H1 (cell line): ENCODE data around the gene RUSF1. TPM values are rescaled to one million over a fixed set of nuclear protein-coding genes. Genes with fewer than 3 reads are reported as not detected.

Experiments
- CTCF ChIA-PET: fragments of 300-600 bp; sonication (Branson Sonifier 250); formaldehyde crosslinking; loops from one replicate; lab custom pipeline; 2021; ENCODE audit not compliant: partially characterized antibody; lab: Charles Lee
- POLR2A ChIA-PET: fragments of 300-600 bp; sonication (Branson Sonifier 250); formaldehyde crosslinking; loops from one replicate; lab custom pipeline; 2021; ENCODE audit warnings: inconsistent platforms; ENCODE audit not compliant: partially characterized antibody; lab: Charles Lee
- DNase-seq, 2 experiments: peaks; one replicate each; pipeline versions ENCODE4 v3.0.0 to v3.0.0-alpha.2; 2010 to 2022; ENCODE audit warnings: low spot score in 2 of 2, low read depth in 1 of 2, mixed read lengths in 1 of 2
- FAIRE-seq: peaks from 2 replicates; lab custom pipeline; 2011; peaks lifted over from hg19 to GRCh38; lab: Jason Lieb, UNC
- H2AFZ ChIP-seq: 2 replicates; pipeline ENCODE4 v1.8.1; 2012; ENCODE audit warnings: low read length, inconsistent platforms
- H2AK5ac ChIP-seq: 2 replicates; pipeline ENCODE4 v1.6.1; 2013; ENCODE audit warnings: low read depth, low read length
- H2BK120ac ChIP-seq: replicated peaks from 2 replicates; pipeline ENCODE3; 2013; ENCODE audit warnings: low read depth, low read length, inconsistent platforms
- H2BK12ac ChIP-seq: 2 replicates; pipeline ENCODE4 v1.6.1; 2013; ENCODE audit warnings: low read depth, low read length
- H2BK15ac ChIP-seq: 2 replicates; pipeline ENCODE4 v1.6.1; 2013; ENCODE audit warnings: low read length
- H2BK20ac ChIP-seq: 2 replicates; pipeline ENCODE4 v1.6.1; 2013; ENCODE audit warnings: low read length
- H2BK5ac ChIP-seq: 2 replicates; pipeline ENCODE4 v1.6.1; 2013; ENCODE audit warnings: low read depth, low read length
- H3K14ac ChIP-seq: 2 replicates; pipeline ENCODE4 v1.6.1; 2013; ENCODE audit warnings: inconsistent platforms; ENCODE audit not compliant: insufficient read length
- H3K18ac ChIP-seq: 2 replicates; pipeline ENCODE4 v1.6.1; 2013; ENCODE audit warnings: low read length; ENCODE audit errors: extremely low read depth
- H3K23ac ChIP-seq: 2 replicates; pipeline ENCODE4 v1.6.1; 2013; ENCODE audit warnings: inconsistent platforms; ENCODE audit not compliant: insufficient read length
- H3K23me2 ChIP-seq: 2 replicates; pipeline ENCODE4 v1.6.1; 2013; ENCODE audit warnings: low read depth, low read length
- H3K27ac ChIP-seq: 2 replicates; pipeline ENCODE4 v1.6.1; 2011; ENCODE audit warnings: low read depth, low read length, inconsistent platforms
- H3K27me3 ChIP-seq, 4 experiments: replicated peaks in 1 of 4; 1 replicate in 1 of 4; 2 replicates in 3 of 4; pipeline versions ENCODE4 v1.6.1 to v1.8.1; 2011 to 2013; ENCODE audit warnings: low read length in 3 of 4, mild to moderate bottlenecking in 3 of 4, inconsistent platforms in 2 of 4, mixed read lengths in 2 of 4, moderate library complexity in 1 of 4; ENCODE audit not compliant: control insufficient read depth in 3 of 4, insufficient read depth in 3 of 4; ENCODE audit errors: extremely low read depth in 1 of 4
- H3K36me3 ChIP-seq, 4 experiments: 2 replicates each; pipeline versions ENCODE4 v1.6.1 to v1.8.1; 2011 to 2013; ENCODE audit warnings: mild to moderate bottlenecking in 4 of 4, low read length in 3 of 4, moderate library complexity in 2 of 4, control low read depth in 1 of 4, inconsistent platforms in 1 of 4; ENCODE audit not compliant: insufficient read depth in 4 of 4, control insufficient read depth in 2 of 4
- H3K4ac ChIP-seq: replicated peaks from 2 replicates; pipeline ENCODE3; 2013; ENCODE audit warnings: low read length, low read depth, mixed read lengths, inconsistent platforms; ENCODE audit not compliant: insufficient read length
- H3K4me1 ChIP-seq, 4 experiments: replicated peaks in 1 of 4; 1 replicate in 1 of 4; 2 replicates in 3 of 4; pipeline versions ENCODE4 v1.6.1 to v1.8.1; 2011 to 2013; ENCODE audit warnings: low read length in 3 of 4, inconsistent platforms in 2 of 4, mixed read lengths in 1 of 4; ENCODE audit not compliant: insufficient read depth in 4 of 4, control insufficient read depth in 3 of 4
- H3K4me2 ChIP-seq, 2 experiments: 2 replicates each; pipeline versions ENCODE4 v1.6.1 to v1.8.1; 2011 to 2013; ENCODE audit warnings: low read depth in 2 of 2, low read length in 2 of 2, control low read depth in 1 of 2, inconsistent platforms in 1 of 2, mild to moderate bottlenecking in 1 of 2; ENCODE audit not compliant: insufficient read depth in 1 of 2
- H3K4me3 ChIP-seq, 4 experiments: fragments of 200-600, 300-600 bp in 1 of 4; sonication (generic), shearing (Covaris generic), sonication (Bioruptor Twin) in 1 of 4; 2 replicates each; pipeline versions ENCODE4 v1.5.1 to v1.8.1; 2011 to 2016; ENCODE audit warnings: low read length in 4 of 4, low read depth in 3 of 4, control low read depth in 2 of 4, inconsistent platforms in 2 of 4, mild to moderate bottlenecking in 2 of 4, mixed read lengths in 1 of 4, moderate library complexity in 1 of 4; ENCODE audit not compliant: insufficient read depth in 2 of 4; ENCODE audit errors: extremely low read depth in 1 of 4
- H3K56ac ChIP-seq: replicated peaks from 2 replicates; pipeline ENCODE3; 2013; ENCODE audit warnings: low read depth, mild to moderate bottlenecking, mixed read lengths, low read length, inconsistent platforms; ENCODE audit not compliant: insufficient read length
- H3K79me1 ChIP-seq: 2 replicates; pipeline ENCODE4 v1.6.1; 2013; ENCODE audit warnings: low read depth, low read length, control low read depth
- H3K79me2 ChIP-seq, 2 experiments: 2 replicates each; pipeline versions ENCODE4 v1.6.1 to v1.8.1; 2012 to 2013; ENCODE audit warnings: low read length in 2 of 2, mild to moderate bottlenecking in 2 of 2, inconsistent platforms in 1 of 2; ENCODE audit not compliant: insufficient read depth in 2 of 2, control insufficient read depth in 1 of 2
- H3K9ac ChIP-seq, 4 experiments: replicated peaks in 1 of 4; 1 replicate in 1 of 4; 2 replicates in 3 of 4; pipeline versions ENCODE4 v1.6.1 to v1.8.1; 2011 to 2013; ENCODE audit warnings: low read depth in 3 of 4, low read length in 3 of 4, control low read depth in 2 of 4, mild to moderate bottlenecking in 2 of 4, moderate library complexity in 2 of 4, inconsistent platforms in 1 of 4; ENCODE audit errors: extremely low read depth in 1 of 4
- H3K9me3 ChIP-seq, 2 experiments: 2 replicates each; pipeline versions ENCODE4 v1.6.1 to v1.8.1; 2012 to 2013; ENCODE audit warnings: mild to moderate bottlenecking in 2 of 2, moderate library complexity in 2 of 2, control low read depth in 1 of 2, inconsistent platforms in 1 of 2, low read depth in 1 of 2, low read length in 1 of 2, mixed read lengths in 1 of 2; ENCODE audit not compliant: insufficient read depth in 2 of 2
- H4K20me1 ChIP-seq, 2 experiments: replicated peaks in 1 of 2; 2 replicates each; pipeline versions ENCODE3 to v1.8.1; 2011 to 2013; ENCODE audit warnings: inconsistent platforms in 2 of 2, low read length in 2 of 2, mild to moderate bottlenecking in 1 of 2; ENCODE audit not compliant: insufficient read depth in 2 of 2, control insufficient read depth in 1 of 2
- H4K5ac ChIP-seq: 2 replicates; pipeline ENCODE4 v1.6.1; 2013; ENCODE audit warnings: low read length, low read depth, mixed read lengths, inconsistent platforms; ENCODE audit not compliant: insufficient read length
- H4K8ac ChIP-seq: 2 replicates; pipeline ENCODE4 v1.8.0; 2013; ENCODE audit warnings: mild to moderate bottlenecking, moderate library complexity, low read length, inconsistent platforms; ENCODE audit not compliant: insufficient read depth; ENCODE audit errors: extremely low read depth
- H4K91ac ChIP-seq: replicated peaks from 2 replicates; pipeline ENCODE3; 2013; ENCODE audit warnings: low read length, mixed read lengths, inconsistent platforms; ENCODE audit not compliant: insufficient read length
- ASH2L ChIP-seq: fragments of 200-600, 300-600 bp; sonication (generic); IDR thresholded peaks from one replicate; pipeline ENCODE4 v1.7.1; 2017; ENCODE audit warnings: low read length
- GTF2F1 ChIP-seq: IDR thresholded peaks from 2 replicates; pipeline ENCODE4 v1.6.1; 2012; ENCODE audit warnings: low read depth, low read length, improper control_type of control experiment, borderline replicate concordance
- HDAC2 ChIP-seq, 2 experiments: fragments of 300-600 bp in 1 of 2; sonication (generic) in 1 of 2; IDR thresholded peaks; 2 replicates each; pipeline ENCODE4 v1.6.1; 2011 to 2012; ENCODE audit warnings: low read depth in 2 of 2, low read length in 2 of 2, mild to moderate bottlenecking in 2 of 2, moderate library complexity in 2 of 2, borderline replicate concordance in 1 of 2, inconsistent platforms in 1 of 2
- KDM4A ChIP-seq: IDR thresholded peaks from one replicate; pipeline ENCODE4 v1.7.1; 2012; ENCODE audit warnings: low read depth, mild to moderate bottlenecking, moderate library complexity, low read length, inconsistent platforms; ENCODE audit not compliant: severe bottlenecking
- NANOG ChIP-seq: IDR thresholded peaks from 2 replicates; pipeline ENCODE4 v1.6.1; 2011; ENCODE audit warnings: low read length, low read depth, mild to moderate bottlenecking, inconsistent platforms; ENCODE audit not compliant: insufficient read depth, poor library complexity, severe bottlenecking
- POLR2AphosphoS5 ChIP-seq: IDR thresholded peaks from 2 replicates; pipeline ENCODE4 v1.6.1; 2011; ENCODE audit warnings: low read depth, low read length
- RBBP5 ChIP-seq: IDR thresholded peaks from 2 replicates; pipeline ENCODE4 v1.7.1; 2012; ENCODE audit warnings: low read depth, mild to moderate bottlenecking, inconsistent platforms, low read length, moderate library complexity, borderline replicate concordance
- RNF2 ChIP-seq: fragments of 200-900, 300-1000 bp; sonication (generic); IDR thresholded peaks from 2 replicates; pipeline ENCODE4 v1.7.1; 2016; ENCODE audit warnings: borderline replicate concordance, low read depth, mild to moderate bottlenecking, antibody characterized with exemption, low read length; ENCODE audit not compliant: poor library complexity, severe bottlenecking; ENCODE audit errors: missing control alignments
- TAF1 ChIP-seq: IDR thresholded peaks from 2 replicates; pipeline ENCODE4 v1.6.1; 2011; ENCODE audit warnings: mild to moderate bottlenecking, low read depth, low read length
- WGBS, 2 experiments: shearing (Covaris generic) in 1 of 2; methylation state at CpG; one replicate each; pipeline versions ENCODE4 v1.1.6 to v1.1.7; 2013 to 2015; ENCODE audit warnings: low lambda C conversion rate in 2 of 2, mixed read lengths in 2 of 2, inconsistent platforms in 1 of 2, low coverage in 1 of 2, missing lambda C conversion rate in 1 of 2; ENCODE audit not compliant: insufficient replicate concordance in 2 of 2, insufficient coverage in 1 of 2, insufficient read length in 1 of 2; ENCODE audit errors: extremely low coverage in 1 of 2, missing lambda C conversion rate in 1 of 2; 5-methylcytosine and 5-hydroxymethylcytosine counted together
- polyA plus RNA-seq, 7 experiments: library from polyadenylated mRNA; depleted of rRNA in 3 of 7; stranded (reverse) in 5 of 7; unstranded in 2 of 7; fragments of >200 nt in 5 of 7; fragments of 200-250 nt in 2 of 7; gene quantifications; 1 replicate in 5 of 7; 2 replicates in 1 of 7; 4 replicates in 1 of 7; pipeline versions ENCODE4 v1.2.1 to v1.2.3, GENCODE V29; 2011 to 2013; ENCODE audit warnings: missing spikeins in 2 of 7, mixed read lengths in 2 of 7
- total RNA-seq: library from RNA; stranded (reverse); fragmentation: NEBNext Ultra II Directional; extraction: Animal tissue kit (Norgen Biotek cat#: 25700); gene quantifications from 2 replicates; pipeline ENCODE4 v1.2.1, GENCODE V29; 2021

The RUSF1 gene
- total and polyA plus RNA-seq, 2 of the 8 experiments (the other 6 are each of a cell fraction or from before 2014, with no cell fraction given) = 22.5 to 33.7 TPM

DNA sequence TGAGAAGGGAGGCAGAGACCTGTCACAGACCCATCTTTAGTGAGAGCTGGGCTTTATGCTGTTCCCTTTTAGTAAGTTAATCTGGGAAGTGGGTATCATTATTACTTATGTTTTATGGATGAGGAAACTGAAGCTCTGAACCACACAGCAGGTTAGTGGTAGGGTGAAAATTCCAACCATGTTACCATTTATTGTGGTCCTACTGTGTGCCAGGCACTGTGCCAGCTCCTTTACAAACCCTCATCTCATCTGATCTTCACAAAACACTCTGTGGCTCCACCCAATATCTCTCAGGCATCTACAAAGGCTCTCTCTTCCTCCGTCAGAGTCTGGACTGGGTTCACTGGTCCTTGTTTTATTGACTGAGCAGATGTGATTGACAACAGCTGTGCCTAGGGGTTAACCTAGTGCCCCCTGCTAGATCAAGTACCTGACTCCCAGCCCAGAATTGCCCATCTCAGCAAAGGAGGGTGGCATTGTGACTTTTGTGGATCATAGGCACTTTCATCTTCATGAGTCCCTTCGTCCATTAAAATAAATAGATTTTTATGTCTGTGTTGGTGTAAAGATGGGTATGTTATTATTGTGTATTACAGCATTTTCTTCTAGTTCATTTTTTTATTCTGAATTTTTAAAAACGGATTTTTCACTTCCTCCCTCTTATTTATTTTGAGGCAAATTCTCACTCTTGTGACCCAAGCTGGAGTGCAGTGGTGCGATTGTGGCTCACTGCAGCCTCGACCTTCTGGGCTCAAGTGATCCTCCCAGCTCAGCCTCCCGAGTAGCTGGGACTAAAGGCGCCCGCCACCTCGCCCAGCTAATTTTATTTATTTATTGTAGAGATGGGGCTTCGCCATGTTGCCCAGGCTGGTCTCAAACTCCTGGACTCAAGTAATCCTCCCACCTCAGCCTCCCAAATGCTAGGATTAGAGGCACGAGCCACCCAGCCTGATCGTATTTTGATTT is 33.1 kb downstream of the RUSF1 start:
- FAIRE-seq = no peak
- H3K27me3 ChIP-seq = peaks cover 2 to 43% (median 36%) of the 10 kb centered on the region in 4 experiments
- no peak overlapping the region for H3K27ac ChIP-seq
- 89% methylated on average over 12 of the region's 12 CpGs; no CpG with 5 or more reads in 1 of the 2 experiments for WGBS, 2 experiments
- no peak overlapping the region for H4K8ac ChIP-seq
- H3K79me2 ChIP-seq = no peaks in the 10 kb centered on the region
- no peaks in the 10 kb centered on the region for H3K36me3 ChIP-seq
- no peak overlapping the region for H2AFZ ChIP-seq
- TF ChIP-seq NANOG (no peak), GTF2F1 (no peak), ASH2L (no peak), RBBP5 (no peak), KDM4A (no peak), HDAC2 (IDR thresholded peaks at IDR 0.05; ENCODE audit: borderline replicate concordance in 1 of 2, low read depth in 2 of 2, low read length in 2 of 2) (no peak), POLR2AphosphoS5 (no peak), RNF2 (no peak), TAF1 (no peak)
- ChIA-PET POLR2A (interaction anchor here (0.7 to 6.0 kb wide), 3 partner anchors 13 to 32 kb away, joined by 3 to 40 read pairs (median 31); partner anchors contain the start of genes ARMC5 and ZNF843), CTCF (interaction anchor here (0.6 to 5.1 kb wide), 6 partner anchors 14 to 260 kb away, joined by 3 to 35 read pairs (median 3); no protein-coding TSS in a partner anchor)
- H3K23ac ChIP-seq = no peak overlapping the region
- no peak overlapping the region for H2AK5ac ChIP-seq
- no peak overlapping the region for H4K5ac ChIP-seq
- peaks cover 0 to 3% of the 10 kb centered on the region in 2 experiments for H4K20me1 ChIP-seq
- H4K91ac ChIP-seq = no peak overlapping the region
- H3K9ac ChIP-seq = no peak overlapping the region
- H2BK120ac ChIP-seq = no peak overlapping the region
- H2BK5ac ChIP-seq = no peak overlapping the region
- H3K56ac ChIP-seq = no peak overlapping the region
- no peak overlapping the region for H2BK15ac ChIP-seq
- peak overlapping the region in 1 of 4 experiments; percentile 79; a peak in 1 of 8 replicates for H3K4me3 ChIP-seq
- H3K4me2 ChIP-seq = peak overlapping the region in 1 of 2 experiments; percentile 62; a peak in 1 of 4 replicates
- H3K18ac ChIP-seq = no peak overlapping the region
- H2BK20ac ChIP-seq = no peak overlapping the region
- no peak overlapping the region for H3K14ac ChIP-seq
- H3K23me2 ChIP-seq = peaks cover 19% of the 10 kb centered on the region; the same call in 1 of the 2 replicates
- no peak overlapping the region for H2BK12ac ChIP-seq
- H3K9me3 ChIP-seq = no peaks in the 10 kb centered on the region
- H3K4ac ChIP-seq = no peak overlapping the region
- no peaks in the 10 kb centered on the region for H3K79me1 ChIP-seq
- no peak for DNase-seq
- H3K4me1 ChIP-seq = peaks cover 0 to 12% (median 3%) of the 10 kb centered on the region in 4 experiments; a peak in 5 of 7 replicates
